DOHH2 (cell line): Measurements from ENCODE around the gene YIPF2.

Experiments used
- EZH2phosphoT487 ChIP-seq: fragments of 200-600 bp; sonication (generic); IDR thresholded peaks from 2 replicates; pipeline ENCODE4 v1.6.1; 2017; ENCODE audit warnings: borderline replicate concordance, mild to moderate bottlenecking, antibody characterized with exemption, low read length, moderate library complexity, mixed read lengths
- TF ChIP-seq, protein P1 (sequence below): fragments of 200-600 bp; sonication (generic); IDR thresholded peaks from one replicate; pipeline ENCODE4 v1.5.1; 2014; ENCODE audit warnings: antibody characterized with exemption, mild to moderate bottlenecking, low read depth, low read length; ENCODE audit not compliant: poor library complexity, severe bottlenecking

DNA sequence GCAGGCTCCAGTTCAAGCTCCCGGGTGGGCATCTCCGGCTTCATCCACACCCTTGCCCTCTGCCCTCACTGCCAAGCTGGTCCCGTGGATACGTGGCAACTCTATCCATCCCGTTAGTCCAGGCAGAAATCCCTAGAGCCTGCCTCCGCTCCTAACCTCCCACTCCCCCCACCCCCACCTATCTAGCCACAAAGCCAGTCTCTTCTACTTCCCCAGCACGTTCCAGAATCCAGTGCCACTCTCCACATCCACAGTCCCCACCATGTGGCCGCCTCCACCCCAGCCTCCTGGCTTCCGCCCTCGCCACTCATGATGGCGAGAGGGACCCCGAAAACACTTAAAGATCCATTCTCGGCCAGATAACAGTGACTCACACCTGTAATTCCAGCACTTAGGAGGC is 3.8 kb downstream of the YIPF2 start:
- TF ChIP-seq EZH2phosphoT487 = no peak
- TF ChIP-seq, protein P1, sequence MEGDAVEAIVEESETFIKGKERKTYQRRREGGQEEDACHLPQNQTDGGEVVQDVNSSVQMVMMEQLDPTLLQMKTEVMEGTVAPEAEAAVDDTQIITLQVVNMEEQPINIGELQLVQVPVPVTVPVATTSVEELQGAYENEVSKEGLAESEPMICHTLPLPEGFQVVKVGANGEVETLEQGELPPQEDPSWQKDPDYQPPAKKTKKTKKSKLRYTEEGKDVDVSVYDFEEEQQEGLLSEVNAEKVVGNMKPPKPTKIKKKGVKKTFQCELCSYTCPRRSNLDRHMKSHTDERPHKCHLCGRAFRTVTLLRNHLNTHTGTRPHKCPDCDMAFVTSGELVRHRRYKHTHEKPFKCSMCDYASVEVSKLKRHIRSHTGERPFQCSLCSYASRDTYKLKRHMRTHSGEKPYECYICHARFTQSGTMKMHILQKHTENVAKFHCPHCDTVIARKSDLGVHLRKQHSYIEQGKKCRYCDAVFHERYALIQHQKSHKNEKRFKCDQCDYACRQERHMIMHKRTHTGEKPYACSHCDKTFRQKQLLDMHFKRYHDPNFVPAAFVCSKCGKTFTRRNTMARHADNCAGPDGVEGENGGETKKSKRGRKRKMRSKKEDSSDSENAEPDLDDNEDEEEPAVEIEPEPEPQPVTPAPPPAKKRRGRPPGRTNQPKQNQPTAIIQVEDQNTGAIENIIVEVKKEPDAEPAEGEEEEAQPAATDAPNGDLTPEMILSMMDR = no peak
